Measurements from ENCODE around the gene CLDN10.

DNA sequence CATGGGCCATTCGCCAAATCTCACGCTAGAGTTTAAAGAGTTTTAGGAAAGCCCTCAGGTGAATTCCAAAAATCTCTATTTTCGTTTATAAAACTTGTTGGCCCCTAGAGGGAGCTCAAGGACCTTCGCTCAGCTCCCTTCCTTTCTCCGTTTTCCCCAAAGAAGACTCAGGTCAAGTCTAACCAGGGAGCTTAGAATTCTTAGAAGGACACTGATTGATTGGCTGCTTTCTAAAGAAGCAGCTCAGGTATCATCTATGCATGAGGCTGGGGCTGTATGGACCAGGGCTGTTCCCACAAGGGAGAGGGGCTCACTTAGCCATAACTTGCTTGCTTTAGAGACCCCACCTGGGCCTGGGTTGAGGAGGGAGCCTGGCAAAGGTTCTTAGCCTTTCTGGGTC is 71.5 kb downstream of the CLDN10 start:
- TF ChIP-seq, protein P1, sequence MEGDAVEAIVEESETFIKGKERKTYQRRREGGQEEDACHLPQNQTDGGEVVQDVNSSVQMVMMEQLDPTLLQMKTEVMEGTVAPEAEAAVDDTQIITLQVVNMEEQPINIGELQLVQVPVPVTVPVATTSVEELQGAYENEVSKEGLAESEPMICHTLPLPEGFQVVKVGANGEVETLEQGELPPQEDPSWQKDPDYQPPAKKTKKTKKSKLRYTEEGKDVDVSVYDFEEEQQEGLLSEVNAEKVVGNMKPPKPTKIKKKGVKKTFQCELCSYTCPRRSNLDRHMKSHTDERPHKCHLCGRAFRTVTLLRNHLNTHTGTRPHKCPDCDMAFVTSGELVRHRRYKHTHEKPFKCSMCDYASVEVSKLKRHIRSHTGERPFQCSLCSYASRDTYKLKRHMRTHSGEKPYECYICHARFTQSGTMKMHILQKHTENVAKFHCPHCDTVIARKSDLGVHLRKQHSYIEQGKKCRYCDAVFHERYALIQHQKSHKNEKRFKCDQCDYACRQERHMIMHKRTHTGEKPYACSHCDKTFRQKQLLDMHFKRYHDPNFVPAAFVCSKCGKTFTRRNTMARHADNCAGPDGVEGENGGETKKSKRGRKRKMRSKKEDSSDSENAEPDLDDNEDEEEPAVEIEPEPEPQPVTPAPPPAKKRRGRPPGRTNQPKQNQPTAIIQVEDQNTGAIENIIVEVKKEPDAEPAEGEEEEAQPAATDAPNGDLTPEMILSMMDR (IDR thresholded peaks at IDR 0.05 in 4 of 5, conservative IDR thresholded peaks at IDR 0.05 in 1 of 5), result peak; percentile 29 to 78 (median 67)
- no peak for TF ChIP-seq POLR2A (IDR thresholded peaks at IDR 0.05)
